Kidney (tissue), 14 donors: ENCODE measurements around the gene MROH2A. TPM values are rescaled to one million over a fixed set of nuclear protein-coding genes. Genes with fewer than 3 reads are reported as not detected.

Source experiments
- DNase-seq, 5 donors: peaks; one replicate each; pipeline ENCODE4 v3.0.0-alpha.2; 2013 to 2020
- FAIRE-seq: peaks from 2 replicates; lab custom pipeline; 2012; peaks lifted over from hg19 to GRCh38; lab: Jason Lieb, UNC
- H3K27ac ChIP-seq, 2 donors: one replicate each; pipeline ENCODE4 v1.7.0; 2013; ENCODE audit warnings: low read depth in 2 of 2, low read length in 2 of 2, inconsistent platforms in 1 of 2
- H3K27me3 ChIP-seq: one replicate; pipeline ENCODE4 v1.7.1; 2013; ENCODE audit warnings: low read length, inconsistent platforms; ENCODE audit not compliant: control insufficient read depth, insufficient read depth
- H3K36me3 ChIP-seq, 3 donors: one replicate each; pipeline versions ENCODE4 v1.7.0 to v1.7.1; 2013; ENCODE audit warnings: low read length in 3 of 3, control low read depth in 1 of 3, inconsistent platforms in 1 of 3; ENCODE audit not compliant: insufficient read depth in 3 of 3, control insufficient read depth in 2 of 3
- H3K4me1 ChIP-seq, 3 donors: one replicate each; pipeline versions ENCODE4 v1.7.0 to v1.7.1; 2013; ENCODE audit warnings: low read length in 3 of 3, inconsistent platforms in 1 of 3, low read depth in 1 of 3; ENCODE audit not compliant: control insufficient read depth in 2 of 3, insufficient read depth in 2 of 3
- H3K4me3 ChIP-seq, 3 donors: one replicate each; pipeline versions ENCODE4 v1.7.0 to v1.8.1; 2013; ENCODE audit warnings: low read length in 3 of 3, control low read depth in 1 of 3, inconsistent platforms in 1 of 3
- H3K9ac ChIP-seq, 3 donors: one replicate each; pipeline versions ENCODE4 v1.7.0 to v1.7.1; 2013; ENCODE audit warnings: low read length in 3 of 3, control low read depth in 1 of 3, inconsistent platforms in 1 of 3
- H3K9me3 ChIP-seq, 3 donors: one replicate each; pipeline versions ENCODE4 v1.7.0 to v1.7.1; 2013; ENCODE audit warnings: low read length in 3 of 3, control low read depth in 1 of 3, inconsistent platforms in 1 of 3; ENCODE audit not compliant: control insufficient read depth in 2 of 3, insufficient read depth in 1 of 3
- intact Hi-C: fragments of 100-400 bp; cut with DNase I; formaldehyde crosslinking; loops from one replicate; pipeline ENCODE4 v1.11.1; 2022
- polyA plus RNA-seq: library from polyadenylated mRNA; stranded (reverse); fragments of 350-450 nt; fragmentation: Illumina TruSeq; extraction: RNeasy Lipid Tissue Mini Kit (QIAGEN cat#74804); gene quantifications from one replicate; pipeline ENCODE4 v1.2.3, GENCODE V29; 2014; ENCODE audit warnings: low read depth, low replicate concordance; ENCODE audit not compliant: insufficient read depth
- total RNA-seq: library from RNA; stranded (reverse); fragmentation: NEBNext Ultra II Directional; extraction: Animal tissue kit (Norgen Biotek cat#: 25700); gene quantifications from one replicate; pipeline ENCODE4 v1.2.1, GENCODE V29; 2021
- TF ChIP-seq, protein P1 (sequence below): IDR thresholded peaks from 3 replicates; pipeline ENCODE4 v1.5.1; 2012; ENCODE audit warnings: mild to moderate bottlenecking, moderate library complexity, borderline replicate concordance; ENCODE audit not compliant: insufficient read depth; ENCODE audit errors: extremely low read depth
- donor health status: control.
- donor health status: control.
- donor health status: control.
- donor health status: control.
- donor health status: control.
- donor health status: DM: yes; HTN: yes; CAD: no.
- donor health status: Normal renal cell carcinoma (clear cell type).

Gene MROH2A
- total and polyA plus RNA-seq, 2 donors from 2014 or later: 1.8 TPM; not detected in 1

DNA sequence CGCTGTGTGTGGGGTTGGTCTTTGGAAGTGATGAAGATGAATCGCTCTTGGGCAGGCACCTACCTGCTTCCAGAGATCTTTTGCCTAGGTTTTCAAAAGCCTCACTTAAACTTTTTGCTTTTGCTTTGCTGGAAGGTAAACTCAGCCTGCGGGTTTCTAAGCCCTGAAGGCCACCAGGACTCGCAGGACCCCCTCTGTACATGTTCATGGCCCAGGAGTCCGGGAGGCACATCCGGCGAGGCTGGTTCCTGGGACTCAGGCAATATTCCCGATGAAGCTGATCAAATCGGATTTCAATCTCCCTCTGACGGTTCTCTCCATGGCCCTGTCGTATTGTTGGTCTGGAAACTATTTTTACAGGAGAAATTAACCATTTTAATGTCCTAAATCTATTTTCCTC is 63.1 kb downstream of the MROH2A start:
- no peaks in the 10 kb centered on the region for H3K9me3 ChIP-seq
- DNase-seq: no peak
- intact Hi-C loops: no loop called here

DNA sequence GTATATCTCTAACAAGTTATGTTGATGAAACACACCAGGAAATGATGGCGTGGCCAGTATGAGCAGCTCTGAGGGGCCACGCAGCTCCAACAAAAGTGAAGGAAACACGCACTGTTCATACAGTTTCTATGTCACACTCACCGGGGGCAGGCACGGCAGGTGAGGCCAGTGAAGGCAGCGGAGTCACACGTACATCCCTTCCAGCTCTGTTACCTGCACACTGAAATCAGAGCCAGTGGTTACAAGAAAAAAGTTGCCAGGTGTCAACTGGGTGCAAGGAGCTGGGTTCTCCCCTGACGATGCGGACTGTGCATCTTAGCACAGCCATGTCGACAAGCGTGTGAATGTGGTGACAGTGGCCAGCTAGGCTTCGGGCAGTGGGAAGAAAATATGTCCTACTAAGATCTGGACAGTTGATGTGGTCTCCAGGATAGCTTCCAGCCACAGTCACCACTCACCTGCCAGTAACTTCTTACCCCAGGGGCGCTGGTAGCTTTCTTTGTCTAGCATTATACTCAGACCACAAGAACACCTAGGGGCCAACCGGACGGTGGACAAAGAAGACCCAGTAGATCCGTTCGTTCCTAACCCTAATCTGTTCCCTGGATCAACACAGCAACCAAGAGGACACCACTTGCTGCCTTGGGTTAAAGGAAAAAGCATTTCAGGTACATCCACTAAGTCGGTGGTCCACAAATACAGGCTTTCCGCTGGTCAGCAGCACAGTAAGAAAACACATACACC is 66.1 kb downstream of the MROH2A start:
- DNase-seq (no peak), FAIRE-seq (no peak)
- H3K9me3 ChIP-seq: no peaks in the 10 kb centered on the region
- H3K36me3 ChIP-seq: peaks cover 0 to 5% (median 0%) of the 10 kb centered on the region in 3 donors
- TF ChIP-seq, protein P1, sequence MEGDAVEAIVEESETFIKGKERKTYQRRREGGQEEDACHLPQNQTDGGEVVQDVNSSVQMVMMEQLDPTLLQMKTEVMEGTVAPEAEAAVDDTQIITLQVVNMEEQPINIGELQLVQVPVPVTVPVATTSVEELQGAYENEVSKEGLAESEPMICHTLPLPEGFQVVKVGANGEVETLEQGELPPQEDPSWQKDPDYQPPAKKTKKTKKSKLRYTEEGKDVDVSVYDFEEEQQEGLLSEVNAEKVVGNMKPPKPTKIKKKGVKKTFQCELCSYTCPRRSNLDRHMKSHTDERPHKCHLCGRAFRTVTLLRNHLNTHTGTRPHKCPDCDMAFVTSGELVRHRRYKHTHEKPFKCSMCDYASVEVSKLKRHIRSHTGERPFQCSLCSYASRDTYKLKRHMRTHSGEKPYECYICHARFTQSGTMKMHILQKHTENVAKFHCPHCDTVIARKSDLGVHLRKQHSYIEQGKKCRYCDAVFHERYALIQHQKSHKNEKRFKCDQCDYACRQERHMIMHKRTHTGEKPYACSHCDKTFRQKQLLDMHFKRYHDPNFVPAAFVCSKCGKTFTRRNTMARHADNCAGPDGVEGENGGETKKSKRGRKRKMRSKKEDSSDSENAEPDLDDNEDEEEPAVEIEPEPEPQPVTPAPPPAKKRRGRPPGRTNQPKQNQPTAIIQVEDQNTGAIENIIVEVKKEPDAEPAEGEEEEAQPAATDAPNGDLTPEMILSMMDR: no peak
- no peaks in the 10 kb centered on the region for H3K4me1 ChIP-seq
- H3K27ac ChIP-seq: no peak overlapping the region
- no peak overlapping the region for H3K9ac ChIP-seq
- no peaks in the 10 kb centered on the region for H3K27me3 ChIP-seq
- intact Hi-C loops: no loop called here
- H3K4me3 ChIP-seq: no peak overlapping the region

More for the DNA sequence above, 63.1 kb downstream of the MROH2A start:
- FAIRE-seq: no peak
- no peak overlapping the region for H3K4me3 ChIP-seq
- H3K27me3 ChIP-seq: no peaks in the 10 kb centered on the region
- TF ChIP-seq, protein P1: no peak
- peaks cover 0 to 5% (median 0%) of the 10 kb centered on the region in 3 donors for H3K36me3 ChIP-seq
- H3K9ac ChIP-seq: no peak overlapping the region
- no peaks in the 10 kb centered on the region for H3K4me1 ChIP-seq
- H3K27ac ChIP-seq: no peak overlapping the region

DNA sequence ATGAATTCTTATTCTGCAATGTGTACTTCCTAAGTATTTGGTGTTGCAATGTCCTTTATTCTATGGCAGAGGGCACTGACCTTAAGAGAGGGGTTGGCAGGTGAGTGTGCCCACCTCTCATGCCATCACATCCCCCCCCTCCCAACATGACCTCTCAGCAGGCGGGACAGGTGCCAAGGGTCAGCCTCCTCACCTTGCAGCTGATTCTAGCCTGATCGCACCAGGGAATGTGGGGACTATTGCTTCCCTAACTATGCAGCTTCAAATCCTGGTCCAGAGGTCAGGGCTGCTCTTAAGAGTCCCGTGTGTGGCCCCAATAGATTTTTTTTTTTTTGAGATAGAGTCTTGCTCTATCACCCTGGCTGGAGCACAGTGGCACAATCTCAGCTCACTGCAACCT is 66.7 kb downstream of the MROH2A start:
- Histone ChIP-seq H3K27ac (no peak overlapping the region), H3K9me3 (no peaks in the 10 kb centered on the region), H3K4me3 (no peak overlapping the region), H3K27me3 (no peaks in the 10 kb centered on the region), H3K4me1 (no peaks in the 10 kb centered on the region), H3K36me3 (peaks cover 0 to 5% (median 0%) of the 10 kb centered on the region in 3 donors), H3K9ac (no peak overlapping the region)
- intact Hi-C loops: no loop called here
- FAIRE-seq (no peak), DNase-seq (no peak)
- TF ChIP-seq, protein P1: no peak
